MM.1S (cell line): ENCODE results near the gene ZMIZ1.

Source experiments
- CTCF ChIP-seq: fragments of 300-600 bp; sonication (generic); IDR thresholded peaks from 2 replicates; pipeline ENCODE4 v1.5.1; 2016; ENCODE audit warnings: antibody characterized with exemption, low read length, mixed read lengths
- EZH2 ChIP-seq: fragments of 300-600 bp; sonication (generic); optimal IDR thresholded peaks from 2 replicates; pipeline ENCODE3; 2017; ENCODE audit warnings: low read depth, mild to moderate bottlenecking, antibody characterized with exemption, low read length, mixed read lengths

- TF ChIP-seq CTCF: no peak
- no peak for TF ChIP-seq EZH2
Measured at GRCh38 chr10:79065091-79065551, 3.6 kb upstream of the ZMIZ1 start.
